PC-3 (cell line): Measurements from ENCODE around the gene FSCN2. TPM values are rescaled to one million over a fixed set of nuclear protein-coding genes. Genes with fewer than 3 reads are reported as not detected.

Experiments used
- ATAC-seq: fragments of 200-7000 bp; cut with Tn5 transposase; 2 replicates; pipeline ENCODE4 v1.9.1; 2020; ENCODE audit warnings: mild to moderate bottlenecking, moderate library complexity
- BruUV-seq: library from RNA; stranded (reverse); fragments of 400-500 nt; replicated peaks from 2 replicates; lab custom pipeline; 2021; lab: Mats Ljungman, UMichigan
- CTCF ChIA-PET: fragments of 300-600 bp; sonication (Branson Sonifier 250); formaldehyde crosslinking; loops from one replicate; lab custom pipeline; 2022; ENCODE audit warnings: antibody characterized with exemption; lab: Charles Lee
- POLR2A ChIA-PET: fragments of 300-600 bp; sonication (Branson Sonifier 250); formaldehyde crosslinking; loops from one replicate; lab custom pipeline; 2022; ENCODE audit warnings: antibody characterized with exemption; ENCODE audit not compliant: unreplicated experiment; lab: Charles Lee
- DNase-seq: peaks from one replicate; pipeline ENCODE4 v3.0.0-alpha.2; 2015
- H2AFZ ChIP-seq: fragments of 300-600 bp; sonication (generic); 2 replicates; pipeline ENCODE4 v1.6.0; 2016; ENCODE audit warnings: antibody characterized with exemption, low read length
- H3F3A ChIP-seq: fragments of 300-600 bp; sonication (generic); one replicate; pipeline ENCODE4 v1.6.0; 2017; ENCODE audit warnings: antibody characterized with exemption, low read length, control low read depth, mild to moderate bottlenecking; ENCODE audit not compliant: unreplicated experiment
- H3K27ac ChIP-seq: fragments of 300-600 bp; sonication (generic); 2 replicates; pipeline ENCODE4 v1.5.1; 2016; ENCODE audit warnings: mild to moderate bottlenecking, low read length
- H3K27me3 ChIP-seq: fragments of 300-600 bp; sonication (generic); 2 replicates; pipeline ENCODE4 v1.6.1; 2016; ENCODE audit warnings: low read length, mixed read lengths
- H3K36me3 ChIP-seq: fragments of 300-600 bp; sonication (generic); 2 replicates; pipeline ENCODE4 v1.6.1; 2016; ENCODE audit warnings: low read depth, mixed run types, low read length, mixed read lengths
- H3K4me1 ChIP-seq: fragments of 300-600 bp; sonication (generic); 2 replicates; pipeline ENCODE4 v1.5.1; 2016; ENCODE audit warnings: low read length; ENCODE audit not compliant: insufficient read depth
- H3K4me2 ChIP-seq: fragments of 300-600 bp; sonication (generic); 2 replicates; pipeline ENCODE4 v1.6.0; 2016; ENCODE audit warnings: low read length
- H3K4me3 ChIP-seq: fragments of 300-600 bp; sonication (generic); 2 replicates; pipeline ENCODE4 v1.5.1; 2016; ENCODE audit warnings: mild to moderate bottlenecking, low read length, mixed read lengths
- H3K79me2 ChIP-seq: fragments of 300-600 bp; sonication (generic); 2 replicates; pipeline ENCODE4 v1.6.1; 2017; ENCODE audit warnings: low read length, mixed read lengths
- H3K9ac ChIP-seq: fragments of 300-600 bp; sonication (generic); 2 replicates; pipeline ENCODE4 v1.6.0; 2016; ENCODE audit warnings: mild to moderate bottlenecking, low read length
- H3K9me2 ChIP-seq: fragments of 300-600 bp; sonication (generic); replicated peaks from 2 replicates; pipeline ENCODE4 v1.6.1; 2016; ENCODE audit warnings: mixed run types, low read length, mixed read lengths
- H3K9me3 ChIP-seq: fragments of 300-600 bp; sonication (generic); 2 replicates; pipeline ENCODE4 v1.6.1; 2016; ENCODE audit warnings: low read length, mixed read lengths
- H4K20me1 ChIP-seq: fragments of 300-600 bp; sonication (generic); 2 replicates; pipeline ENCODE4 v1.6.1; 2016; ENCODE audit warnings: low read length, mixed read lengths
- CTCF ChIP-seq: fragments of 300-600 bp; sonication (generic); conservative IDR thresholded peaks from 2 replicates; pipeline ENCODE4 v1.5.1; 2017; ENCODE audit warnings: antibody characterized with exemption, low read depth, mild to moderate bottlenecking, low read length
- EZH2 ChIP-seq: fragments of 300-600 bp; sonication (generic); IDR thresholded peaks from one replicate; pipeline ENCODE4 v1.6.1; 2017; ENCODE audit warnings: antibody characterized with exemption, mild to moderate bottlenecking, low read length; ENCODE audit not compliant: unreplicated experiment
- EZH2phosphoT487 ChIP-seq: fragments of 300-600 bp; sonication (generic); IDR thresholded peaks from 2 replicates; pipeline ENCODE4 v1.6.1; 2018; ENCODE audit warnings: mild to moderate bottlenecking, antibody characterized with exemption, low read length, borderline replicate concordance
- intact Hi-C: fragments of 100-400 bp; cut with micrococcal nuclease; formaldehyde crosslinking; loops from 2 replicates; pipeline ENCODE4 v1.9.0; 2023
- total RNA-seq: library from RNA; depleted of rRNA; stranded (reverse); fragments of >200 nt; gene quantifications from 2 replicates; pipeline ENCODE4 v1.2.3, GENCODE V29; 2014

The FSCN2 gene
- total RNA-seq, 1 experiment from 2014 or later: 0.87 TPM

DNA sequence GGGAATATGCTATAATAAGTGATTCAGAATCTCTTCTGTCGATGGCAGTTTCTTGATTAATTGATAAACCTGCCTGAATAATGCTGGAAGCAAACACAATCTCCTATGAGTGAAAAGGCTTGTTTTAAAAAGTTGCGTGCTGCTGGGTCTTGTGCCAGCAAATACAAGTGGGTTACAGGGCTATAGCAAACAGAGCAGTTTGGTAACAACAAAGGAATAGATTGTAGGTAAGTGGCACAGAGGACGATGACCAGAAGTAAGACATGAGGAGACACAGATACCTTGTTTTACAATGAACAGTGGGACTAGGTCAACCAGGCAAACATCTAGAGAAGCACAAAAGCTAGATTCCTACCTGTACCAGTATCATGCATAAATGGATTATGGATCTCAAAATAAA, 47.7 kb downstream of the FSCN2 start:
- peaks cover 4% of the 10 kb centered on the region for H3F3A ChIP-seq
- no peaks in the 10 kb centered on the region for H3K9me2 ChIP-seq
- peak overlapping the region; percentile 68 for H3K4me2 ChIP-seq
- peaks cover 32% of the 10 kb centered on the region for H3K4me1 ChIP-seq
- H4K20me1 ChIP-seq: peaks cover 54% of the 10 kb centered on the region
- no TSS peak for BruUV-seq
- H3K4me3 ChIP-seq: peak overlapping the region; percentile 23; the same call in 1 of the 2 replicates
- intact Hi-C loops: loop anchor here (1.0 kb wide), 3 partner anchors 8 to 23 kb away; no protein-coding TSS in a partner anchor
- POLR2A ChIA-PET: no interaction called here
- H3K9me3 ChIP-seq: no peaks in the 10 kb centered on the region
- CTCF ChIA-PET: interaction anchor here (0.6 kb wide), 1 partner anchor 66 kb away, joined by 3 read pairs; no protein-coding TSS in a partner anchor
- H3K9ac ChIP-seq: no peak overlapping the region
- no peak for TF ChIP-seq CTCF
- no peak for TF ChIP-seq EZH2
- no peak for TF ChIP-seq EZH2phosphoT487
- no peaks in the 10 kb centered on the region for H3K27me3 ChIP-seq
- peaks cover 41% of the 10 kb centered on the region for H3K79me2 ChIP-seq
- DNase-seq: no peak
- H2AFZ ChIP-seq: no peak overlapping the region
- no peak for ATAC-seq
- peaks cover 41% of the 10 kb centered on the region for H3K36me3 ChIP-seq
- peak overlapping the region; percentile 29 for H3K27ac ChIP-seq

DNA sequence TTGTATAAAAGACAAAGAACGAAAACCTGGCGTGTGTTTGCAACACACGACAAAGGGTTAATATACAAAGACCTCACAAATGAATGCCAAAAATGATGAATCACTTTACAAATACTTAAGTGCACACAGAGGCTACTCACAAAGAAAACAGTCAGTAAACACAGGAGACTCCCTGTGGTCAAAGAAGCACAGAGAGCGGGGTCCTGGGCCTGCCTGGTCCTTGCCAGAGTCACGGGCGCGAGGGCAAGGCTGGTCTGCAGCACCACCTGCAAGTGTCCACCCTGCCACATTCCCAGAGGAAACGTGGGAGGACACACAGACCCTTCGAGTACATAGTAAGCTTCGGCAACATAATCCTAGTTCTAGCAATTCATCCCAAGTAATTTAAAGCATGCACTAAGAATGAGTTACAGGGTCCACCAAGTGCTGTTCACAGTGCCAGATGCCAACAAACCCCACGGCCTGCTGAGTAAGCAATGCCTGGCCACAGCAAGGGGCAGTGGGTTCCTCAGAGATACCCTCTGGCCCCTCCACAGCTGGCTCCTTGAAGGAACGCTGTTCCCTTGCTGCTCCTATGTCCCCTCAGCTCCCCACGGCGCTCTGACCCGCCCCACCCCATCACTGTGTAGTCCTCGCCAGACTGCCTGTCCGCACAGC, 48.6 kb downstream of the FSCN2 start:
- H3K4me1 ChIP-seq: peaks cover 32% of the 10 kb centered on the region
- no peaks in the 10 kb centered on the region for H3K9me3 ChIP-seq
- H3K9me2 ChIP-seq: no peaks in the 10 kb centered on the region
- H3K4me3 ChIP-seq: peak overlapping the region; percentile 23; the same call in 1 of the 2 replicates
- H3K79me2 ChIP-seq: peaks cover 46% of the 10 kb centered on the region
- H3K4me2 ChIP-seq: peak overlapping the region; percentile 68
- intact Hi-C loops: loop anchor here (1.0 kb wide), 3 partner anchors 8 to 23 kb away; no protein-coding TSS in a partner anchor
- no peak overlapping the region for H2AFZ ChIP-seq
- H3K27me3 ChIP-seq: no peaks in the 10 kb centered on the region
- H4K20me1 ChIP-seq: peaks cover 60% of the 10 kb centered on the region
- H3K36me3 ChIP-seq: peaks cover 37% of the 10 kb centered on the region
- BruUV-seq: no TSS peak
- peak; percentile 95 for DNase-seq
- H3K27ac ChIP-seq: peak overlapping the region; percentile 73
- H3K9ac ChIP-seq: no peak overlapping the region
- TF ChIP-seq EZH2 (no peak), CTCF (0 out of 2 replicates have a peak, but pooled peaks have one; percentile 10), EZH2phosphoT487 (peak; percentile 66)
- ChIA-PET POLR2A (interaction anchor here (1.0 kb wide), 1 partner anchor 10 kb away, joined by 3 read pairs; no protein-coding TSS in a partner anchor), CTCF (interaction anchor here (0.6 kb wide), 1 partner anchor 65 kb away, joined by 3 read pairs; no protein-coding TSS in a partner anchor)
- ATAC-seq: peak; percentile 97
- H3F3A ChIP-seq: peaks cover 4% of the 10 kb centered on the region
